HK-2 (cell line): ENCODE results near the gene NIPBL.
"Not testable (repeated sequence)": the region's sequence is repeated elsewhere in the genome, so short reads cannot be mapped to it uniquely, and the experiment has no call there.

Experiments
- DNase-seq: peaks from one replicate; pipeline ENCODE4 v3.0.0-alpha.2; 2018; ENCODE audit not compliant: unreplicated experiment

NIPBL gene

DNA sequence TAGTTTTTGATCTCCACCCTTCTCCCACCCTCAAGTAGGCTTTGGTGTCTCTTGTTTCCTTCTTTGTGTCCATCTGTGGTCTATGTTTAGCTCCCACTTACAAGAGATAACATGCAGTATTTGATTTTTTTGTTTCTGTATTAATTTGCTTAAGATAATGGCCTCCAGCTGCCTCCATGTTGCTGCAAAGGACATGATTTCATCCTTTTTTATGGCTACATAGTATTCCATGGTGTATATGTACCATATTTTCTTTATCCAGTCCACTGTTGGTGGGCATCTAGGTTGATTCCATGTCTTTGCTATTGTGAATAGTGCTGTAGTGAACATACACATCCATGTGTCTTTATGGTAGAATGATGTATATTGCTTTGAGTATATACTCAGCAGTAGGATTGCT is 24.5 kb downstream of the NIPBL start:
- not testable (repeated sequence) for DNase-seq

DNA sequence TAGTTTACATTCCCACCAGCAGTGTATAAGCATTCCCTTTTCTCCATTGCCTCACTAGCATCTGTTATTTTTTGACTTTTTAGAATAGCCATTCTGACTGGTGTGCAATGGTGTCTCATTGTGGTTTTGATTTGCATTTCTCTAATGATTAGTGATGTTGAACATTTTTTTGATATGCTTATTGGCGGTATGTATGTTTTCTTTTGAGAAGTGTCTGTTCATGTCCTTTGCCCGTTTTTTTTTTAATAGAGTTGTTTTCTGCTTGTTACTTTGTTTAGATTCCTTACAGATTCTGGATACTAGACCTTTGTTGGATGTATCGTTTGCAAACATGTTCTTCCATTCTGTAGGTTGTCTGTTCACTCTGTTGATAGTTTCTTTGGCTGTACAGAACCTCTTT is 25.3 kb downstream of the NIPBL start:
- no peak for DNase-seq

DNA sequence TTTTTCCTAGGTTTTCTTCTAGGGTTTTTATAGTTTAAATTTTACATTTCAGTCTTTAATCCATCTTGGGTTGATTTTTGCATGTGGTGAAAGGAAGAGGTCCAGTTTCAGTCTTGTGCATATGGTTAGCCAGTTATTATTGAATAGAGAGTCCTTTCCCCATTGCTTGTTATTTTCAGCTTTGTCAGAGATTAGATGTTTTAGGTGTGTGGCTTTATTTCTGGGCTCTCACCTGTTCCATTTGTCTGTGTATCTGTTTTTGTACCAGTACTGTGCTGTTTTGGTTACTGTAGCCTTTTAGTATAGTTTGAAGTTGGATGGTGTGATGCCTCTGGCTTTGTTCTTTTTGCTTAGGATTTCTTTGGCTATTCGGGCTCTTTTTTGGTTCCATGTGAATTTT is 25.8 kb downstream of the NIPBL start:
- DNase-seq: no peak

DNA sequence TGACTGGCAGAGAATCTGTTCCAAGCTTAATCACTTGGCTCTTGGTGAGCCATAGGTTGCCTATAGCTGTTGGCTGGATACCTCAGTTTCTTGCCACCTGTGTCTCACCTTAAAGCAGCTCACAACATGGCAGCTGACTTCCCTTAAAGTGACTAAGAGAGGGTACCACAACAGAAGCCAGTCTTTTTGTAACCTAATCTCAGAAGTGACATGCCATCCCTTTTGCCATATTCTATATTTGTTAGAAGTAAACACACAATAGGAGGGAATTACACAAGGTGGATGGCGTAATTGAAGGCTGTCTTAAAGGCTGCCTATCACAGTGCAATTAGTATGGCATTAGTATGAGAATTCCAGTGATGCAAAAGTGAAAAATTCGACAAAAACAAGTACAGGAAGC is 28.1 kb downstream of the NIPBL start:
- DNase-seq: no peak

DNA sequence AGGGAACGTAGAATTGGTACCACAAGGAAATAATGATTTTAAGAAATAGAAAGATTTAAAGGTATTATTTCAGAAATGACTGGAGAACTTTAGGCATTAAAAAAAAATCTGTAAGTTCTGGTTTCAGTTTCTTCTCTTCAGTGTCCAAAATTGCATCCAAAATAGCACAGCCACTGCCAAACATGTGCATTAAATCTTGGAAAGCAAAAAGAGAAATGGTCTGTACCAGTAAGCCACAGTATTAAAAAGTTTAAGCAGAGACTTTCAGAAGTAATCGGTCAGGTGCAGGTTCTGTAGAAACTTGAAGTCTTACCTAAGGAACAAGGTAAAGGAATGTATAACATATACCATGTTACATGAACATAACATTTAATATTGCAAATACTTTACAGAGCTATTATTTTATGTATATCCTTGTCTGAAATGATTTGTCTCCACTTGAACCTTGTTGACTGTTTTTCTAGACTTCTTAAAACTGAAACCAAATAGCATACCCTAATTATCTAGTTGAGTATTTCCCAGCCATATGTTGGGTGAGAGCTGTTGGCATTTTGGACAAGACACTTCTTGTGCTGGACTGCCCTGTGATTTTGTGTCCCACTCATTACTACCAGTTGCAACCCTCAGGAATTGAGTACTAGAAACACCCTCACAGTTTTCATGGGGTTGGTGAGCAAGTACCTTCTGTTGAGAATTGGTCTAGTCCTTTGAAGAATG is 32.1 kb downstream of the NIPBL start:
- no peak for DNase-seq

DNA sequence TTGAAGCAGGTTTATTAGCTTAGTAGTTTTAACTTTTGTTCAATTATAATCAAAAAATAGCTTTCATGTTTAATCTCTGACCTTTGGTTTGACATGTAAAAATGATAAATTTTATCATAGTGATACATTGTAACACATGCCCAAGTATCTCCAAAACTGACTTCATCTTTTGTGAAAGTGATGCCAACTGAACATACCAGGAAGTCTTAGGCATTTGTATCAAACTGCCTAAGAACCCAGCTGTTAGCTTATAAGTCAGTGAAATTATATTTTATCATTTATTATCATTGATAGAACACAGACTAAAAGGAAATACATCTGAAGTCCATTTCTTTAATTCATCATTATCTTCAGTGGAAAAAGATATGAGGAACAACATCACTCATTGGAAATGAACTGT is 39.1 kb downstream of the NIPBL start:
- DNase-seq: no peak

DNA sequence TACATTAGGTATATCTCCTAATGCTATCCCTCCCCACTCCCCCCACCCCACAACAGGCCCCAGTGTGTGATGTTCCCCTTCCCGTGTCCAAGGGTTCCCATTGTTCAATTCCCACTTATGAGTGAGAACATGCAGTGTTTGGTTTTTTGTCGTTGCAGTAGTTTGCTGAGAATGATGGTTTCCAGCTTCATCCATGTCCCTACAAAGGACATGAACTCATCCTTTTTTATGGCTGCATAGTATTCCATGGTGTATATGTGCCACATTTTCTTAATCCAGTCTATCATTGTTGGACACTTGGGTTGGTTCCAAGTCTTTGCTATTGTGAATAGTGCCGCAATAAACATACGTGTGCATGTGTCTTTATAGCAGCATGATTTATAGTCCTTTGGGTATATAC is 40.0 kb downstream of the NIPBL start:
- DNase-seq: not testable (repeated sequence)

DNA sequence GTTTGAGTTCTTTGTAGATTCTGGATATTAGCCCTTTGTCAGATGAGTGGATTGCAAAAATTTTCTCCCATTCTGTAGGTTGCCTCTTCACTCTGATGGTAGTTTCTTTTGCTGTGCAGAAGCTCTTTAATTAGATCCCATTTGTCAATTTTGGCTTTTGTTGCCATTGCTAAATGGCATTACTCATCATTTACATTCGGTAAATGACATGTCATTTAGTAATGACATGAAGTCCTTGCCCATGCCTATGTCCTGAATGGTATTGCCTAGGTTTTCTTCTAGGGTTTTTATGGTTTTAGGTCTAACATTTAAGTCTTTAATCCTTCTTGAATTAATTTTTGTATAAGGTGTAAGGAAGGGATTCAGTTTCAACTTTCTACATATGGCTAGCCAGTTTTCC is 40.8 kb downstream of the NIPBL start:
- not testable (repeated sequence) for DNase-seq

DNA sequence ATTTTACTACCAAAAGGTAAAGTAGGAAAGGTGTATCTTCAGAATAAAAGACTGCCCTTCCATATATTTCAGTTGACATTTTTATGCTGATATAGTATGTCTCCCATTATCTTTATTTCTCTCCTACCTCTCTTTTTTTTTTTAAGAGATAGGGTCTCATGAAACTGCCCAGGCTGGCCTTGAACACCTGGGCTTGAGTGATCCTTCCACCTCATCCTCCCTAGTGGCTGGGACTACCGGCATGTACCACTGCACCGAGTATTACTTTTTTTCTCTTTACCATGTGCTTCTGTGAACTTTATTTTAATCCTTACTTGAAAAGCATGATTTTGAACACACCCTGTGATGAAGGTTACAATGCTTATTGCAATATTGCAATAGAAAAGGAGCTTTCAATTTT is 42.7 kb downstream of the NIPBL start:
- no peak for DNase-seq

DNA sequence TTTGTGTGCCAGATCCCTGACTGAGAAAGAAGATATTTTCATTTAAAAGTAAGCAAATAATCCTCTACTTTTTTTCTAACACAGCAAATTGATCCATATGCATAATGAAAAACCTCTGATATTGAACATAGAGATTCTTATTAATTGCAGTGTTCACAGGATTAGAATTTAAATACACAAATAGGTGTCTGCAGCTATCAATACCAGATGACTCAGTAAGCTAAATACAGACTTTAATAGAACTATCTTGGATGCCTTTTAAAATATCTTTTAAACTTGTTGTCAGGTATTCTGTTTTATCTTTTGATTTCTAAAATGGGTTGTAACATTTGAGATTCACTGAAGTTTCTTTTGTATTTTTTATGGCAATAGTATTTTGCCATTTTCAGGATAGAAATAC is 43.1 kb downstream of the NIPBL start:
- no peak for DNase-seq

DNA sequence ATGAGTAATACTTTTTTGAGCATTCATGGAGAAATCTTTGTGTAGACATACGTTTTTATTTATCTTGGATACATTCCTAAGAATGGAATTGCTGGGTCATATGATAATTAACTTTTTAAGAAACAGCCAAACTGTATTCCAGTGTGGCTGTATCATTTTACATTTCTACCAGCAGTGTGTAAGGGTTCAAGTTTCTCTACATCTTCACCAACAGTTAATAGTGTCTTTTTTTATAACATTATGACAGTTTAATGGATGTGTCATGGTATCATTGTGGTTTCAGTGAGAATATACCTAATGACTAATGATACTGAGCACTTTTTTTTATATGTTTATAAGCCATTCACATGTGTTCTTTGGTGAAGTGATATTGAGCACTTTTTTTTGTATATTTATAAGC is 52.4 kb downstream of the NIPBL start:
- no peak for DNase-seq

DNA sequence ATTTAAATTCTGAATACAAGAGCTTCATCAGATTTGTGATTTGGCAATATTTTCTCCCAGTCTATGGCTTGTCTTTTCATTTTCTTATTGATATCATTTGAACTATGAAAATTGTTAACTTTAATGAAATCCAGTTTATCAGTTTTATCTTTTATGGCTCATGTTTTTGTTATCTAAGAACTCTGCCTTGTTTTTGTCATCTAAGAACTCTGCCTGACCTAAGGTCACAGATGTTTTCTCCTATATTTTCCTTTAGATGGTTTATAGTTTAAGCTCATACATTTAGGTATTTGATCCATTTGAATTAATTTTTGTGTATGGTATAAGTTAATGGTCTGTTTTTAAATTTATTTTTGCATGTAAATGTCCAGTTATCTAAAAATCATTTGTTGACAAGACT is 52.9 kb downstream of the NIPBL start:
- DNase-seq: no peak

DNA sequence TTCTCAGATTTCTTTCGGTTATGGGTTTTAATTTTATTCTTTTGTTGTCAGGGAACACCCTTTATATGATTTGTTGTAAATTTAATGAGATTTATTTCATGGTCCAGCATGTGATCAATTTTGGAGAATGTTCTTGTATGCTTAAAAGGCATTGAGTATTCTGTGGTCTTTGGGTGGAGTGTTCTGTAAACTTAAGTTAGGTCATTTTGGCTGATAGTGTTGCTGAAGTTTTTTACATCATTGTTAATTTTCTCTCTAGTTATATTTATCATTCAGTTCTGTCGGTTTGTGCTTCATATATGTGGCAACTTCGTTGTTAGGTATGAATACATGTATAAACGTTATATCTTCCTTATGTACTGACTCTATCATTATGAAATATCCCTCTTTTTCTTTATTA is 55.5 kb downstream of the NIPBL start:
- DNase-seq: no peak

DNA sequence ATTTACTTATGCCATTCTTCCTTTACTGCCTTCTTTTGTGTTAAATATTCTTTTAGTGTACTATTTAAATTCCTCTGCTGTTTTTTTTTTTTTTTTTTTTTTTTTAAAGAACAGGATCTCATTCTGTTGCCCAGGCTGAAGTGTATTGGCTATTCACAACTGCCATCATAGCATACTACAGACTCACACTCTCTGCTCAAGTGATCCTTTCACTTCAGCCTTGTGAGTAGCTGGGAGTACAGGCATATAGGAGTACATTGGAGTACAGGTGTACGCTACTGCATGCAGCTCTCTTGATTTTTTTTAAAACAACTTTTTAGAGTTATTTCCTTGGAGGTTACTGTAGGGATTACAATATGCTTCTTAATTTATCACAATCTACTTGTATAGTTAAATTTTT is 56.1 kb downstream of the NIPBL start:
- no peak for DNase-seq

DNA sequence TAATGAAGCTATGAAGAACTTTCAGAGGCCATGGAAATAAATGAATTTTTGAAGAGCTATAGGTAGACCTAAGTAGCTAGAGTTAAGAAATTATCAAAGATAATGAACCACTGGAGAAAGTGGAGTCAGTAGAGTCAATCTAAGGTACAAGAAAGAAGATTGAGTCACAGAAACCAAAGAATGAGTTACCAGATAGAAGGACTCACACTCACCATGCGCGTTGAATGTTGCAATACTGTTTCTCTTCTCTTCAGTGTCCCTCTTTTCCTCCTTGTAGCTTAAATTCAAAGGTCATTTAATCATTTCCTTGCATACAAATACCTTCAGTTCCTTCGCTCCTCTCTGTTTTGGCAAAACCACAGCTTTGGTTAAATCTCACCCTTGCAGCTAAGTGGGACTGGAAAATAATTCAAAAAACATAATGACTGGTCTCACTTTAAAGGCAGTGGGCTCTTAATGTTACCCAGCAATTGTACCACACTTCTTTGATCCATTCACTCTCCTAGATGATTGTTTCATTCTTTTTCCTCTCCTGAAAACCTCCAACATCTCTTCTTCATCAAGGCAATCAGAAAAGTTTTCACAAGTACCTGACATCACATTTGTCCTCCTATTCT is 58.3 kb downstream of the NIPBL start:
- no peak for DNase-seq

DNA sequence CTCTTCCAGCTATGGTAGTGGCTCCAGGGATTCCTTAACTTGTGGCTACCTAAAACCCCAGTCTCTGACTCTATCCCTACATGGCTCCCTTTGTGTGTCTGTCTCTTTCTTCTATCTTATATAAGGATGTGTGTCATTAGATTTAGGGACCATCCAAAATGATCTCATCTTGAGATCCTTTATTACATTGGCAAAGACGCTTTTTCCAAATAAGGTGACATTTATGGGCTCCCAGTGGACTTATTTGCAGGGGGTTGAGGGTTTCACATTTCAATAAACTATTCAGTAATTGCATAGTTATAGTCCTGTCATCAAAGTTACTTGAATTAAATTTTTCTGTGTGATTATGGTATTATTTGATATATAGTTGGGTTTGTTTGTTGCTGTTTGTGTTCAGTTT is 59.2 kb downstream of the NIPBL start:
- no peak for DNase-seq

DNA sequence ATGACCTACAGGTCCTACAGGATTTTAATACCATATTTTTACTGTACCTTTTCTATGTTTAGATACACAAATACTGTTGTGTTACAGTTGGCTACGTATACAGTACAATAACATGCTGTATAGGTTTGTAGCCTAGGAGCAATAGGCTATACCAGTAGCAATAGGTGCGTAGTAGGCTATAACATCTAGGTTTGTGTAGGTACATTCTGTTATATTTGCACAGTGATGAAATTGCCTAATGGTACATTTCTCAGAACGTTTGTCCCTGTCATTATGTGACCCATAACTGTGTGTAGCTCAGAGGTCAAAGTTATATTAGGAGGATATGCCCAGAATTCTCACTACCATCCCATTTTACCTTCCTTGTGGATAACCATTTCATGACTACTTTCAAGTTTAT is 59.7 kb downstream of the NIPBL start:
- DNase-seq: no peak

DNA sequence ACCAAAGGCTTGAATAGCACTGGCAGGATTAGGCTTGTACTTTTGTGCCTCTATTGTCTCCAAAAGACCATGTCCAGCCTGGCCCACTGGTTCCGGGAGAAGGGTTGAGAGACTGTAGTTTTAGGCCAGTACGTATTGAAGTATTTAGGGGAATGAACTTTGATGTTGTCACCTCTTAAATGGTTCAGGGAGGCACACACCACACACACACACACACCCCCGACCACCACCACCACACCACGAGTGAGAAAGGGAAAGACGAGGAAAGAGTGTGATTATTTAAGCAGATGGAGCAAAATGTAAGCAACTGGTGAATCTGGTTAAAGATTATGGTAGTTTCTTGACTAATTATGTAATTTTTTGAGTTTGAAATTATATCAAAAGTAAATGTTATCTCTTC is 61.6 kb downstream of the NIPBL start:
- no peak for DNase-seq

DNA sequence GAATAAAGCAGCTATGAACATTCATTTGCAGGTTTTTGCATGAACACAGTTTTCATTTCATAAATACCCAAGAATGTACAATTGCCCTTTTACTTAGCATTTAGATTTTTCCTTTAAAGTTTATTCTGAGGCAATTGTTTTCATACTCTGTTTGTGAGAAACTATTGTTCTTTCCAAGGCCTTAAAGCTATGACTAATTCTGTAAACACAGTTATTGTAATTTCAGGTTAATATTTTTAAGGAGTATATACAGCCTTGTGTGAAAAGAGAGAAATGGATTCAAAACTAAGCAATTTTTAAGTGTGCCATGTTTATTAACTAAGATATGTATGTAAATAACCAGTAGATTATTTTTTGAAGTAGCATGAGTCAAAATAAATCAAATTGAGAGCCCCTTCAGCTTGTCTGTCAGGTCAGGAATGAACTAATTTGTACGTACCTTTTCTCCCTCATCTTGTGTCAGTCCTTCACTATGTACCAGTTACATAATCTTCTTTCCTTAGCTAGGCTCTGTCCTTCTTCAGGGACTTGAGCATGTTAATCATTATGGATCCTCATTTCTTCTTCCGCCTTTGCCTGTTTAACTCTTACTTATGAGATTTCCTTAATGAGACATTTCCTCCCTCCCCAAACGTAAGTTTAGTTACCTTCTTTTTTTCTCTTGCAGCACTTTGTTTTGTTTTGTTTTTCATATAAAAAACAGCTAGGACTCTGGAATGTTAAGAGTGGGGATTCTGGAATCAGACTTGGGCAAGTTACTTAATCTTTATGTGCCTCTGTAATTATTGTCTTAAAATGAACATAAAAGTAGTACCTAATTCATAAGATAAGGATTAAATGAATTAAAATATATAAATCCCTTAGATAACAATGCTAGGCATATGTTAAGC is 63.6 kb downstream of the NIPBL start:
- no peak for DNase-seq

DNA sequence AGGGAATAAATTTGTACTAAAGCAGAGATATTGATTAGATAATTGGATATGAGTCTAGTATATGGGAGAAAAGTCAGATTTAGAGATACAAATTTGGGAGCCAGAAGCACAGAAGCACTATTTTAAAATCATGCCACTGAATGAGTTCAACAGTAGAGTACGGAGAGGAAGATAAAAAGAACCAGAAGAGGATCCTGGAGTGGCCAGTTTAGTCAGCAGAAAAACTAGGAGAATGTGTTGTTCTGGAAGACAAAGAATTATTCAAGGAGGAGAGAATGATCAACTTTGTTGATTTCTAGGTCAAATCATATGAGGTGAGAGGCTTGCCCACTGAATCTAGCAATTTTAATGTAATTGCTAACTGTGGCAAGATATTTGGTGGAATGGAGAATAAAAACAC is 67.0 kb downstream of the NIPBL start:
- no peak for DNase-seq

DNA sequence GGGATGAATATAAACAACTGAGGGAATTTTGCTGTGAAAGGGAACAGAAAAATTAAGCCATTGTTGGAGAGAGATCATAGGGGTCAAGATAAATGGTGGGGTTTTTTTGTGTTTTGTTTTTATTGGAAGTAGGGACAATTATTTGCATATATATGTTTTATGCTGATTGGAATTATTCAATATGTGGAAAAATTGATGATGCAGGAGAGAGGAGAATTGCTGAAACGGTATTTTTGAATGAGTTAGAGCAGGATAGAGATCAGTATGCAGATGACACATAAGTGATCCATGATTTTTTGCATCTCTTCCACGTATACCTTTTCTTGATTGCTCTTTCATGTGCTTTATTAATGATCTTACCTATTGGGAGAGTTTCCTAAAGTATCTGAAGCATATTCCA is 67.5 kb downstream of the NIPBL start:
- DNase-seq: no peak

DNA sequence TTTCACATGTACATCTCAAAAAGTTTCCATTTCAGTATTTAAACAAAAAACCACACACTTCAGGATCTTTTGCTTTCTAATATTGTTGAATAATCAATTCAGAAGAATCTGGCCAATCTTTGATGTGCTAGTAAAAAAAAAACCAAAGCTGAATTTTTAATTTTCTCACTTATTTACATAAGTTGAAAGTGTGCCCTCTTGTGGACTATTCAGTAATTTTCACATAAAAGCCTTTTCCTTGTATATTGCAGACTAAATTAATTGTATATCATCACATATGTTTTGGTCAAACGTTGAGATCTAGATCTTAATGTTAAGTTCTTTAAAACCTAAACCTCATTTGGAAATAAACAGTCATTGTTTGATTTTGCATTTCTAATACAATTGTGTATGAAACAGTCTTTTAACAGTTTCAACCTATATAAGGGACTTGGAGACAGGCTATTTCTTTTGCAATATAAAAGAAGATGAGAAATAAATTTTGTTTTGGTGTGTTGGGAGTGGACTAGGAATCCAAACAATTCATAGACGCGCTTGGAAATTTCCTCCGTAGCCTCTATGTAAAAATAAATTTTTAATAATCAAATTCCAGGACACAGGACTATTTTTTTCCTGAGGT is 68.1 kb downstream of the NIPBL start:
- DNase-seq: no peak

DNA sequence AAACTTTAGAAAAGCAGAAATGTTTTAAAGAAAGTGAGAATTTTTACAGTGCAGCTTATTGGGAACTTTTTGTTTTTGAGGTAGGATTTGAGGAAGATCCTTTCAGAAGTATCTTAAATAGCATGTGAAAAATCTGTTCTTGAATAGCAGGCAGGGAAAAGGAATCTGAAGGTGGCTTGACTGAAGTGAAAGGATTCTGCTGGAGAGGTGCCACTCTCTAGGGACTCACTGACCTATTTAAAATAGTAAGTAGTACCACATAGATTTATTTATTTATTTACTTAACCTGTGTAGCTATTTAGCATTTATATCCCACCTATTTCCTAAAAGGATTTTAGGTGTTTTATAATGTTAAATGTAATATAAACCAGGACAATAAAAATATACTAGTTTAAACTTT is 69.1 kb downstream of the NIPBL start:
- DNase-seq: no peak
